Stimulated activated CD8-positive, alpha-beta memory T cell treated with anti-CD3 and anti-CD28 coated beads, Interleukin-7, amount 100 ng/mL, for 24 hours (primary cell): Measurements from ENCODE around the gene SLC6A15.

Experiments
- DNase-seq: peaks from one replicate; pipeline ENCODE4 v3.0.0-alpha.2; 2020; ENCODE audit warnings: low read depth

Gene SLC6A15

DNA sequence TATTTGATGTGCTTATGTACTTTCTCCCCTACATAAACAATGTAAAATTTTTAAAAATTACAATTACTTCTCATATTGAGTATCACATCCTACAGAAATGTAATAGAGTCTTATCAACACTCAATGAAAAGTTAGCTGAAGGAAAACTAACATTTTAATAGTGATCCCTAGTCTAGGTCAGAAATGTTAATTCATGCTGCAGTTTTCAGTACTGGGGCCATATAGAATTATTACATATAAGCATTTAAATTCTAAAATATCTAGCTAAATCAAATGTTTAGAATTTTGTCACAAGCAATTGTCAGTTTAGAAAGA is 37.8 kb downstream of the SLC6A15 start:
- no peak for DNase-seq

DNA sequence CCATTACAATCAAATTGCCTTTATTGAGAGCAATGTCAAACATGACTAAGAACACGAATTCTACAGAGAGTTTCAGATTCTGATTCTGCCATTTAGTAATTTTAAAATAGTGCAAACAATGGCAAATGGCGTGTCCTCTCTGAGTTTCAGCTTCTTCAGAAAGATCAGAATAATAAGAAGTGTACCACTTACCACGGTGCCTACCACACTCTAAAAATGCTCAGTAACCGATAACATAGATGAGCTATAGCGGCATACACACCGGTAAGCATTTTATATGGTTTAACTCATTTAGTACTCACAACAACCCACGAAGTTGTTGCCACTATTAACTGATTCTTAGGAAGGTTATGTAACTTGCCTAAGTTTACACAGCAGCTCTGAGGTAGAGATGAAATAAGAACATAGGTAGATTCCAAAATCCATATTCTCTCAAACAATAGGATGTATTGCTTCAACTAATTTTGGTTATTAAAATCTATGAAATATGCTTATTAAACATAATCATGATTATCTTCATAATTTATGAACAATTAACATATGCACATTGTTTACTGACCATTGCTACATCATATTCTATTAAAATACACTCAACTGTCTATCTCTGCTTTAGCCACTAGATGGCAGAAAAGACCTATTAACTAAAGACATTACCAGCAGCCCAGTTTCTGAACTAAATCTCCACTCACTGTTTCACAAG is 38.3 kb downstream of the SLC6A15 start:
- DNase-seq = no peak

DNA sequence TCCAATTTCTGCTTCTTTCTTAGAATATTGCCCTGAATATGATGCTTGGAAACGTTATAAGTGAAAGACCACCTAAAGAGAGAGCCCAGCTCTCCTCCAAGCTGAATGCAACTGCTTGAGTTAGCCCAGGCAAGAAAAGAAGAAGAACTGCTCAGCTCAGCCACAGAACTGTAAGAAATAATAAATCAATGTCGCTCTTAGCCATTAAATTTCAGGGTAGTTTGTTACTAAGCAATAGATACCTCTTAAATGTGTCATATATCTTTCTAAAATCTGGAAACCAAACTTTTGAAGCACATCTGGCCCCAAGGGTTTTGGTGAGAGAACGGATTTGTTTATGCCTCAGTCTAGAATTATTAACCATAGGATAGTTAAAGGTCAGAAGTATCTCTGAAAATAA is 50.4 kb downstream of the SLC6A15 start:
- DNase-seq = no peak

DNA sequence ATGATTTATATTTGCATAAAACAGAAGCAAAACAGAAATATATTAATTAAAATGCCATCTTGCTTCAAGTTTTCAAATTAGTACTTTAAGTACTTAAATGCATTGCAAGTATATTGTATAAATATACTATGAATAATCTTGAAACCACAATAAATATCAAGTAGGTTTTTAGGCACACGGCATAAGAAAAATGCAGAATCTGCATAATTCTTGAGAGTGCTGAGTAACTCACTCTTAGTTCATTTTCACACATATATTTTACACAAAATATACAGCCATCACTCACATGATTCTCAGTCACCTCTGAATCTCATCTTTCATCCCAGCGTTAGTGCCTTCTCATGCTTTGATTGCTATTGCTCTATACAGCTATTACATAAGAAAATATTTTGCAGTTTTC is 51.9 kb downstream of the SLC6A15 start:
- no peak for DNase-seq

DNA sequence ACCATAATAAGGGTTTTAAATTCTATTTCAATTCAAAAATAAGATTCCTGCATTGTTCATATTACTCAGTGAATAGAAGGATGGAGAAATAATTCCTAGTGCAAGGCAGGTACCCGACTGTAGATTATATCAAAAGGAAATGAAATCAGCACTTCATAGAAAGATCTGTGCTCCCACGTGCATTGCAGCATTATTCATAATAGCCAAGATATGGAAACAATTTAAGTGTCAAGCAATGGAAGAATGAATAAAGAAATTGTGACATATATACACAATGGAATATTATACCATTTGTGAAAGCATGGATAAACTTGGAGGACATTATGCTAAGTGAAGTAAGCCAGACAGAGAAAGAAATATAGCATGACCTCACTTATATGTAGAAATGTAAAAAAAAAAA is 53.8 kb downstream of the SLC6A15 start:
- no peak for DNase-seq

DNA sequence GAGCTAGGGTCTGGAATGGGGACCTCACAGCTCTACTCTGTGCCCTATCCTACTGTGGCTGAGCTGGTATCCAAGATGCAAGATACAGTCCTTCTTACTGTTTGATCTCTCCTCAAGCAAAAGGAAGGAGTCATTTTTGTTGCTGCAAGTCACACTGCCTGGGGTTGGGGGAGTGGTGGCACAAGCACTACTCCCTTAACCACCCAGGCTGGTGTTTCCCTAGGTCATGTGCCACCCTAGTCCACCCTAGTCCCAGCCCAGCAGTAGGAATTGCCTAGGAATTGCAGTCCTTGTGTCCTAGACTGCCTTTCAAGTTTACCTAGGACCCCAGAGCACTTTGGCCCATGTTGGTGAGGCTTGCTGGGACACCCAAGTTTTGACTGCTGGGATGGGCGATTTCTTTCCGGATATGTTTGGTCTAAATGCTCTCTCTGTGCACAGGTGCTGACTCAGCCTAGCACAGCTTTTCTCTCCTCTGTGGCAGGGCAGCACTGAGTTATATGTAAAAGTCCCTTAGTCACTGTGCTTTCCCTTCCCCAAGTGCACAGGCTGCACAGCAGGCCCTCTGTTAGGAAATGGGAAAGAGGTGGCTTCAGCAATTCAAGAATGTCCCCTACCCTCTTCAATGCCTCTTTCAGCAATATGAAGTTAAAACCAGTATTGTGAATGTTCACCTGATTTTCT is 54.9 kb downstream of the SLC6A15 start:
- no peak for DNase-seq

DNA sequence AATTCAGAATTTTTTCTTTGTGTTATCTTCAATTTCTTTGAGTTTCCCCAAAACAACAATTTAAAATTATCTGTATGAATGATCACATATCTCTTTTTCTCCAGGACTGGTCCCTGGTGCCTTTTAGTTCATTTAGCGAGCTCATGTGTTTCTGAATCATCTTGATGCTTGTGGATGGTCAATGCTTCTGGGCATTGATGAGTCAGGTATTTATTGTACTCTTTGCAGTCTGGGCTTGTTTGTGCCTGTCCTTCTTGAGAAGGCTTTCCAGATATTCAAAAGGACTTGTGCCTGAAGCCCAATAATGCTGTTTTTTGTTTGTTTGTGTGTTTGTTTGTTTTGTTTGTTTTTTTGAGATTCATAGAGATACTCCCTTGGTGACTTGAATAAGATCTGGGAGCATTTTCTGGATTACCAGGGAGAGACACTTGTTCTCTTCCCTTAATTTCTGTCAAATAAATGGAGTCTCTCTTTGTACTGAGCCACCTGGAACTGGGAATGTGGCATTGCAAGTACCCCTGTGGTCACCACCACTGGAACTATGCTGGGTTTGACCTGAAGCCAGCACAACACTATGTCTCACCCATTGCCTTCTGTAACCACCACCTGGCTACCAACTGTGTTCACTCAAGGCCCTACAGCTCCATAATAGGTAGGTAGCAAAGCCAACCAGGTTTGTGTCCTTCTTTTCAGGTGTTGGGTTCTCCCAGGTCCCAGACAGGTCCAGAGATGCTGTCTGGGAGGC is 56.3 kb downstream of the SLC6A15 start:
- DNase-seq = no peak

DNA sequence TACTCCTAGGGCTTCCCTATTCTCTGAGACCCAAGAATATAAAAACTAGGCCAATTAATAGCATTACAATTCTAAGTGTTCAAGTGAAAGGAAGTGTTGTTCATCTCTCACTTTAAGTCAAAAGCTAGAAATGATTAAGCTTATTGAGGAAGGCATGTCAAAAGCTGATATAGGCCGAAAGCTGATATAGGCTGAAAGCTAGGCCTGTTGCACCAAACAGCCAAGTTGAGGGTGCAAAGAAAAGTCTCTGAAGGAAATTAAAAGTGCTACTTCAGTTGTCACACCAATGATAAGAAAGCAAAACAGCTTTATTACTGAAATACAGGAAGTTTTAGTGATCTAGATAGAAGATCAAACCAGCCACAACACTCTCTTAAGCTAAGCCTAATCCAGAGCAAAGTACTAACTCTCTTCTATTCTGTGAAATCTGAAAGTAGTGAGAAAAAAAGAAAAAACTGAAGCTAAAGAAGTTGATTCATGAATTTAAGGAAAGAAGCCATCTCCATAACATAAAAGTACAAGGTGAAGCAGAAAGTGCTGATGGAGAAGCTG is 68.9 kb downstream of the SLC6A15 start:
- DNase-seq = no peak

DNA sequence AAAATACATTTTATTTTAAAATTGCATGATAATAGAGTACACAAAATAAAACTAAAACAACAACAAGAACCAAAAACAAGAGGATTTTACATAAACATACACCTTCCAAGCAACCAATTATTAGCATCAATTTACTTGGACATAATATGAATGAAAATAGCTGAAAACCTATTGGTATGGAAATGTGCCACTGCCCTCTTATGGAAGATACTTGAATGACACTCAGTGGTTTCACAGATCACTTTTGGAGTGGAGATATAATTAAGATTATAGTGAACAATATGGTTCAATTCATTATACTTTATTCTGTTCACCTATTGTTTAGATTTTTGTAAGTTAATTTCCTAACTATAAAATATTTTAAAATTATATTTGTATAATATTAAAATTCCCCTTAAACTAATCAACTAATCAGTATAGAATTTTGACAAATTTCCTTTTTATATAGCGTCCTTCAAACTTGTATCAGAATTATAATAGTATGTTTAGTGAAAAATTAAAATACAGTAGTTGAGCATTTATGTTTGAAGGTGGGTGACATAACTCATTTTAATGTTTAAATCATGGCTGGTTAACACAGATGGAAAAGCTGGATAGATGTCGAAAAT is 70.1 kb downstream of the SLC6A15 start:
- no peak for DNase-seq

DNA sequence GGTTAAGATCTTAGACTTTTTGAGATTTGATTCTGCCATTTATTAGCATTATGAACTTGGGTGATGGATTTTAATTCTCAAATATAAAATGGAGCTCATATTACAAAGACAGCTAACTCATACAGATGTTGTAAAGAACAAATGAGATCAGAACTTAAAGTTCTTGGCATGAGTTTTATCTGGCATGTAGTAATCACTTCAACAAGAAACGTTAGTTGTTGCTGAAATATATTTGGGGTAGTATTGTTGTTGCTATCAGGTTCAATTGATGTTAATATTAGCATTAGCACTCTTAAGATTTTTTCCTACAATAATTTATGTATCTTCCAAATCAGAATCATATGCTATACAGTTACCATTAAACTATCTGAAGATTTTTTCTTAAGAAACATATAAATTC is 71.0 kb downstream of the SLC6A15 start:
- DNase-seq = no peak

DNA sequence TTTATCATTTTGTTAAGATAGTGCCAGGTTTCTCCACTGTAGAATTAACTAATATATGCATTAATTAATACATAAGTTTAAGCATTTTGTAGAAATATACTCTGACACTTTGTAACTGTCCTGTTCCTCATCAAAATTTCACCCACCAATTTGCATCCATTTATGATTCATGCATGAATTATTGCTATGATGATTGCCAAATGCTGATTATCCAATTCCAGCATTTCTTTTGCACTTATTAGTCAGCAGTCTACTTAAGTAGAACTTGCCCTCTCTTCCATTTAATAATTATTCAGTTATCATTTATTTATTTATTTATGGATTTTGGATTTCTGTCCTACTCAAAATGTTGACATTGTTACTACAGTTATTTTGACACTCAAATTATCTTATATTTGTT is 72.2 kb downstream of the SLC6A15 start:
- no peak for DNase-seq

DNA sequence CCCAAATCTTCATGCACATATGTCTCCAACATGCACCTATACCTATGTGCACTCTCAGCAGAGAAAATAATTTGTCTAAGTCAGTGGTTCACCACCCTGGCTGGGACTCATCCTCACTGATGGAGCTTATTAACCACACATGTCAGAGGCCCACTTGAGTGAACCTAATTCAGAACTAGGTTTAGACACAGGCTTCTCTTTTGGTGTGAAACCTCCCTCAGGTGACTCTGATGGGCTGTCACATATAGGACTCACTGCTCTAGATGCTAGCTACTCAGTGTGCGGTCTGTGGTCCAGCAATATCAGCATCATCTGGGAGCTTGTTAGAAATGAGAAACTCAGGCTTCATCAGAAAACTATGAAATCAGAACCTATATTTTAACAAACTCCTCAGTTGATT is 85.7 kb downstream of the SLC6A15 start:
- DNase-seq = no peak

DNA sequence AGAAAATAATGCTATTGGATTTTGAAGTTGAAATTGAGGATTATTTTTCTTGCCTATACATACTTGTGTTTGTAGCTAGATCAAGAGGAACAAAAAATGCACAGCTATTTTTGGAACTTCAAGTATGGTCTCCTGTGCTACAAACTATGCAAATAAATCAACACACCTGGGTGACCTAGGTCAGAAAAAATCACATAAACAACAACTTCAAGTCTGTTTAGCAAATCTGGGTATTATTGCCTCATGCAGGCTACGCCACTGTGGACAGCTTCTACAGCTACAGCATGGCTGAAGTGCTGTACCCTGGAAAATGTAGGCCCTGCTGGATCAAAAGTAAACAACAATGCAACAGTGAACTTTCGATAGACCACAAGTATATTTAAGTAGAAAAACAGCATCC is 87.5 kb downstream of the SLC6A15 start:
- DNase-seq = no peak

DNA sequence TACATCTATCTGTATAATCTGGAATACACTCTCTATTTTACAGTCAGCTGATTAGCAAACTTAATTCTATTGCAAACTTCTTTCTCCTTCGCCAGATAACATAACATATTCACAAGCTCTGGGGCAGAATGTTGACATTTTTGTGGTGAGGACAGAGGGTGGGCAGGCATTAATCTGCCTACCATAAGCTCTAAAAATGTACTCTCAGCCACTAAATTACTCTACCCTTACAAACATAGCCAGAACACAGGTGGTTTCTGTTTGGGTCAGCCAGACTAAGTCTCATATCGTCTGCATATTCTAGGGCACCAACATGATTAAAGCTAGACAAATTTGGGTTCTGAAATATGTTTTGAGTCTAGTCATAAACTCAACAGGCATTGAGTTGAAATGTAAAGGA is 90.1 kb downstream of the SLC6A15 start:
- no peak for DNase-seq

DNA sequence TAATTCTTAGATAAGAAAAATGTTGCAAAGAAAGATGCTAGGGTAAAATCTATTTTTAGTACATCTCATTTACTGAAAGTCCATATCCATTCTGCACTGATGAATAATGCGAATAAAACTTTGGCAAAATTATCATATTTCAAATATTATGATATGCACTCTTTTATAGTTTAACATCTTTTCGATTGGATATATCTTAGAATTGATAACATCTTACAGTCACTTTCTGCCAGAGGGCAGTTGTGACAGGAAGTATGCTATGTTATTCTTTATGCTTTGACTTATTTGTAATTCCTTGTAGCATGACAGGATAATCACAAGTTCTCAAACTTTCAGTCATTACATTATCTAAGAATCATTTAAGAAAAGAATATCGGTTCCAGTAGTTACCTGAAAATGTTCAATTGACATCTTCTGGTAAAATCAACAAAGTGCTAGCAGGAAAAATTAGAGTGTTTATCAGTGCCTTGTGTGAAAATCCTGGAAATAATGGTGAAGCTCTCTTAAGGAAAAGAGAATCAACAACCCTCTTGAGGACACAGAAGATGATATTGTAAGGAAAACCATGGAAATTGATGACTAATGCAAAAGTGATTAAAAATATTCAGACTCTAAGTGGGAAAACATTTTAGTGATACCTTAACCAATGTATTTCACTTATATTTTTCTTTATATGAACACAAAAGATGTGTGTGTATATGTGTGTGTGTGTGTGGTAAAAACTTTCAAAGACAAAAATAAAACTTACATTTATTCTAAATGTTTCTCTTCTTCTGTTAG is 95.5 kb downstream of the SLC6A15 start:
- DNase-seq = no peak

DNA sequence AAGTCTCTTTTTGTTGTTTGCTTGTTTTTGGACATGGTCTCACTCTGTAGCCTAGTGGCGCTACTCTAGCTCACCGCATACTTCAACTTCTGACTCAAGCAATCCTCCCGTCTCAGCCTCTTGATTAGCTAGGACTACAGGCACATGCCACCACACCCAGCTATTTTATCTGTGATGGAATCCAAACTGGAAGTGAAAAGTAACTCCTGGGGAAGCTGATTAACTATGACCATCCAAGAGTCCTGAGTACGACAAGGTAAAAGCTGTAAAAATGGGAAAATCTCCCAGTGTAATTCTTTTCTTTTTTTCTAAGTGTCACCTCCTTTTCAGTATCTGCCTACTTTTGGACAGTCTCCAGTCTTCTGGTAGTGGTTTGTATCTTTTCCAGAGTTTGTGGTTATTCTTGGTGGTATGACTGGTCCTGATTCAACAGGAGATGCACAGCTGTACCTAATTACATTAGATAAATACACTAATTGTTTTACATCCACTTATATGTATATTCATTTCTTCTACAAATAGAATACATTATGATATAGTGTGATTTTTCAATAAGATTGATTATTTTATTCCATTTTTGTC is 97.8 kb downstream of the SLC6A15 start:
- DNase-seq = no peak

DNA sequence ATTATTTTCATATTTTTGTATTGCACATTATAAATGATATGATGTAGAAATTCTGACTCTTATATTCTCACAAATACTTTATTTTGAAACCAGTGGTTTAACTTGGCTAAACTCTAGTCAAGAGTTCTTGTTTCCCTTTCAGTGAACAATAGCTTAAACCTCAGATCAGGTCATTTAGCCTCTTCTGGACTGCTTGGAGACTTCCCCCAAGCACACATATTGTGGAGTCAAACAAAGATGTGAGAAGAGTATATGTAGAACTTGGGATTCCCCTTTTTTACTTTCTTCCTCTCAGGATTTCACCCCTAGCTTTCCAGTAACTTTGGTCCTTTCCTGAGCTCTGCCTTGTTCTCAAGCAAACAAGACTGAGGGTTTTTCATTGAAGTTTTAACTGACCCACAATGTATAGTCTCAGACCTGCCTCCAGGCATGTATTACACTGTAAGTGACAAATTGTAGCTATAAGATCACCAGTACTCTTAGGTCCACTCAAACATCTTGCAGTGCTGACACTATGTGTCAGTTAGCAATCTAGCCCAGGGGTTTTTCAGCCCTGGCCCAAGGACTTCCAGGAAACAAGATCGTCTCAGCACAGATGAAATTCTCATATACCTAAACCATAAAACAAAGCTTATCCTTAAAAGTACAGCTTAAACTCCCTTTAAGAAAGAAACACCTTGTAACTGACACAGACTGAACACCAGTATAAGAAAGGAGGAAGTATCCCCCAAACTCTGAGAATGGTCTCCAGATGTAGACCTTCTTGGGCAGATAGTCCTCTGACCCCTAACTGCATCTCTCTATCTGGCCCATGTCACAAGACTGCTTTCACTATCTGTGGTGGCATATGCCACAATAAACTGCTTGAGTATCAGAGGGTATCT is 98.6 kb downstream of the SLC6A15 start:
- DNase-seq = no peak

DNA sequence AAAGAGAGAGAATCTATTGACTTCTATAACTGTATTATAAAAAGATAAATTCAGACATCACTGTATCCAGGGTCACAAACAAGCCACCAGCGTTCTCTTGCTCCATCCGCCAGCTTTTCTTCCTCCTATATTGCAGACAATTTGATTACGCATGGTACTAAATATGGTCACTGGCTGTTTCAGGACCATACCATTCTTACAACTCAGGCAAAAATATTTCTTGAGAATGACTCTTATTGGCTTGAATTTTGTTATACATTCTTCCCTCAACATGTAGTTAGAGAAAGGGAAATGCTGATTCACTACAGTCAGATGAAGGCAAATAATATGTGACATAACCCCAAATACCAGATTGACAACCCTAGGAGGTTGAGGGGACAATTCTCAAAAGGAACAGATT is 101.3 kb downstream of the SLC6A15 start:
- no peak for DNase-seq

DNA sequence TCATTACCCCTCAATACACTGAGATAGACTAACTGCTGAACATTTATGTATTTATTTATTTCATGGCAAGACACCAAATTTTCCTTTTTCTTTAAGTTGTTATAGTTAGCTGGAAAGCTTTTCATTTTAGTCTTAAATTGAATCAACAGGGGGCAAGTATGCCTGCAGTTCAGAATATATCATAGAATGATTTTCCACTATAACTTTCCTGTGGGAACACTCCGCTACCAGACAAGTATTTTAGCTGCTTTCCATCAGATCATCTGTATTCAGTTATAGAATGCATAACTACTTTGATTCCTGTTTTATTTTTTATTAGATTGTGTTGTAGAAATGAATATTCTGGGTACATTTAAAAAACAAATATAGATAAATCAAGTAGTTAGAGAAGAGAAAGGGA is 102.0 kb downstream of the SLC6A15 start:
- no peak for DNase-seq
